GM12878 (cell line): ENCODE results near the gene HHLA2. TPM values are rescaled to one million over a fixed set of nuclear protein-coding genes. Genes with fewer than 3 reads are reported as not detected.

Experiments
- ATAC-seq: fragments of 200-7000 bp; cut with Tn5 transposase; 3 replicates; pipeline ENCODE4 v1.9.1; 2020; ENCODE audit warnings: mild to moderate bottlenecking, moderate library complexity
- BruUV-seq: library from RNA; stranded (reverse); fragments of 400-500 nt; replicated peaks from 2 replicates; lab custom pipeline; 2021; lab: Mats Ljungman, UMichigan
- CTCF ChIA-PET: fragments of 300-600 bp; sonication (Branson Sonifier 250); formaldehyde crosslinking; extraction: SDS; loops from one replicate; lab custom pipeline; 2021; ENCODE audit warnings: inconsistent platforms; lab: Yijun Ruan, JAX
- POLR2A ChIA-PET: fragments of 350-600 bp; formaldehyde crosslinking; extraction: SDS; loops from one replicate; lab custom pipeline; 2021; ENCODE audit warnings: inconsistent platforms; lab: Charles Lee
- RAD21 ChIA-PET: fragments of 300-600 bp; sonication (Branson Sonifier 250); formaldehyde crosslinking; loops from one replicate; lab custom pipeline; 2023; ENCODE audit warnings: antibody characterized with exemption; ENCODE audit not compliant: unreplicated experiment; lab: Charles Lee
- SMC1A ChIA-PET: fragments of 300-600 bp; sonication (Branson Sonifier 250); formaldehyde crosslinking; loops from one replicate; lab custom pipeline; 2023; ENCODE audit not compliant: unreplicated experiment, uncharacterized antibody; lab: Charles Lee
- DNase-seq: peaks from one replicate; pipeline ENCODE4 v3.0.0-alpha.2; 2011; ENCODE audit warnings: low read depth, low spot score
- FAIRE-seq: peaks from 3 replicates; lab custom pipeline; 2011; peaks lifted over from hg19 to GRCh38; lab: Jason Lieb, UNC
- H2AFZ ChIP-seq: 2 replicates; pipeline ENCODE4 v1.6.0; 2011; ENCODE audit warnings: low read depth, low read length, control low read depth; ENCODE audit not compliant: control insufficient read depth
- H3K27ac ChIP-seq: 2 replicates; pipeline ENCODE4 v1.5.1; 2011; ENCODE audit warnings: control low read depth; ENCODE audit not compliant: control insufficient read depth, insufficient read depth
- H3K27me3 ChIP-seq, 2 experiments: replicated peaks in 1 of 2; 2 replicates each; pipeline versions ENCODE4 v1.6.0 to v1.6.1; 2011; ENCODE audit warnings: low read length in 1 of 2; ENCODE audit not compliant: control insufficient read depth in 2 of 2, insufficient read depth in 2 of 2
- H3K36me3 ChIP-seq, 2 experiments: 2 replicates each; pipeline ENCODE4 v1.5.1; 2011; ENCODE audit warnings: low read length in 1 of 2; ENCODE audit not compliant: control insufficient read depth in 2 of 2, insufficient read depth in 2 of 2
- H3K4me1 ChIP-seq: 2 replicates; pipeline ENCODE4 v1.6.1; 2011; ENCODE audit warnings: mild to moderate bottlenecking, low read length, moderate library complexity, mixed read lengths; ENCODE audit not compliant: control insufficient read depth, insufficient read depth
- H3K4me2 ChIP-seq: 2 replicates; pipeline ENCODE4 v1.6.0; 2011; ENCODE audit warnings: control low read depth; ENCODE audit not compliant: control insufficient read depth, insufficient read depth
- H3K4me3 ChIP-seq: fragments of 200-600 bp; sonication (generic); 2 replicates; pipeline ENCODE4 v1.5.1; 2016
- H3K79me2 ChIP-seq: 2 replicates; pipeline ENCODE4 v1.6.0; 2011; ENCODE audit warnings: low read length; ENCODE audit not compliant: control insufficient read depth, insufficient read depth
- H3K9ac ChIP-seq: 2 replicates; pipeline ENCODE4 v1.8.0; 2011; ENCODE audit warnings: low read length, control low read depth, mixed read lengths; ENCODE audit not compliant: control insufficient read depth, insufficient read depth
- H3K9me3 ChIP-seq: replicated peaks from 3 replicates; pipeline ENCODE4 v1.5.1; 2011; ENCODE audit warnings: mild to moderate bottlenecking, low read length; ENCODE audit not compliant: control insufficient read depth, insufficient read depth
- H4K20me1 ChIP-seq: 2 replicates; pipeline ENCODE4 v1.6.0; 2011; ENCODE audit not compliant: control insufficient read depth, insufficient read depth
- BCLAF1 ChIP-seq: fragments of 450-650 bp; IDR thresholded peaks from 2 replicates; pipeline ENCODE4 v1.6.1; 2017; ENCODE audit warnings: antibody characterized with exemption, mild to moderate bottlenecking, moderate library complexity
- MLLT1 ChIP-seq: fragments of 450-650 bp; IDR thresholded peaks from 2 replicates; pipeline ENCODE4 v1.6.1; 2016; ENCODE audit warnings: mild to moderate bottlenecking
- RUNX3 ChIP-seq: IDR thresholded peaks from 2 replicates; pipeline ENCODE4 v1.6.1; 2012; ENCODE audit warnings: low read length, inconsistent platforms
- SIN3A ChIP-seq: IDR thresholded peaks from 2 replicates; pipeline ENCODE4 v1.6.1; 2012; ENCODE audit warnings: low read depth, low read length, improper control_type of control experiment
- WGBS: methylation state at CpG from one replicate; pipeline ENCODE4 v1.1.6; 2016; ENCODE audit warnings: low lambda C conversion rate; ENCODE audit not compliant: insufficient replicate concordance, insufficient coverage; ENCODE audit errors: missing lambda C conversion rate; 5-methylcytosine and 5-hydroxymethylcytosine counted together
- in situ Hi-C: fragments of 300-500 bp; cut with MboI; formaldehyde crosslinking; loops from 9 replicates; pipeline ENCODE4 v1.14.3; 2018; ENCODE audit warnings: mixed read lengths
- intact Hi-C: fragments of 100-400 bp; cut with micrococcal nuclease; formaldehyde crosslinking; loops from one replicate; pipeline ENCODE4 v1.14.2; 2022; ENCODE audit not compliant: unreplicated experiment
- polyA plus RNA-seq, 11 experiments: library from polyadenylated mRNA; depleted of rRNA in 4 of 11; unstranded in 6 of 11; stranded (reverse) in 5 of 11; fragments of >200 nt; fragmentation: Nextera tagmentation in 4 of 11; fragmentation: Illumina TruSeq in 1 of 11; extraction: Ambion mirVana in 4 of 11; extraction: Trizol in 1 of 11; gene quantifications; 1 replicate in 1 of 11; 2 replicates in 10 of 11; pipeline versions ENCODE4 v1.2.1 to v1.2.3, GENCODE V29; 2011 to 2016; ENCODE audit warnings: inconsistent platforms in 2 of 11, missing spikeins in 2 of 11, low read depth in 1 of 11
- total RNA-seq, 4 experiments: library from RNA; depleted of rRNA in 3 of 4; stranded (reverse); fragments of >200 nt in 3 of 4; fragmentation: Illumina TruSeq in 1 of 4; extraction: Trizol in 1 of 4; gene quantifications; 2 replicates each; pipeline versions ENCODE4 v1.2.1 to v1.2.3, GENCODE V29; 2013 to 2021

Gene HHLA2
- total and polyA plus RNA-seq, 10 of the 15 experiments (the other 5 are each of a cell fraction or from before 2014, with no cell fraction given): 0.11 to 1.3 (median 0.28) TPM; not detected in 1

GRCh38 chr3:108420926-108421325 lies 124.6 kb downstream of the HHLA2 start:
- ChIA-PET RAD21 (no interaction called here), CTCF (no interaction called here), POLR2A (no interaction called here), SMC1A (interaction anchor here (1.0 kb wide), 1 partner anchor 10 kb away, joined by 3 read pairs; no protein-coding TSS in a partner anchor)
- in situ Hi-C loops (no loop called here), intact Hi-C loops (no loop called here)
- H3K4me2 ChIP-seq: no peak overlapping the region
- H3K4me1 ChIP-seq: no peaks in the 10 kb centered on the region
- H3K79me2 ChIP-seq: no peaks in the 10 kb centered on the region
- DNase-seq (no peak), ATAC-seq (no peak), FAIRE-seq (no peak)
- TF ChIP-seq RUNX3 (no peak), MLLT1 (no peak), BCLAF1 (no peak), SIN3A (no peak)
- H3K9ac ChIP-seq: no peak overlapping the region
- no peaks in the 10 kb centered on the region for H4K20me1 ChIP-seq
- no peaks in the 10 kb centered on the region for H3K36me3 ChIP-seq
- H3K27me3 ChIP-seq: no peaks in the 10 kb centered on the region
- H3K4me3 ChIP-seq: no peak overlapping the region
- no peak overlapping the region for H3K27ac ChIP-seq
- no peaks in the 10 kb centered on the region for H3K9me3 ChIP-seq
- WGBS: 100% methylated on average over 2 of the region's 2 CpGs
- H2AFZ ChIP-seq: no peak overlapping the region
- BruUV-seq: no TSS peak

Other genes starting within 250 kb of the HHLA2 start
- 66.0 and 81.6 TPM in 2 replicates for gene CD47, start 205.5 kb upstream of the HHLA2 start, total RNA-seq (2014; rRNA removed)
- 69.6 and 72.0 TPM in 2 replicates for gene CD47, start 205.5 kb upstream of the HHLA2 start, total RNA-seq (2014; rRNA removed; fragmentation: Illumina TruSeq; extraction: Trizol)
- gene CD47, start 205.5 kb upstream of the HHLA2 start, total RNA-seq (2021): 74.6 and 87.2 TPM in 2 replicates
- gene CD47, start 205.5 kb upstream of the HHLA2 start, polyA plus RNA-seq (2011; rRNA removed): 118 and 208 TPM in 2 replicates
- 77.3 and 105 TPM in 2 replicates for gene CD47, start 205.5 kb upstream of the HHLA2 start, polyA plus RNA-seq (2014; fragmentation: Illumina TruSeq; extraction: Trizol)
- gene CD47, start 205.5 kb upstream of the HHLA2 start, polyA plus RNA-seq (2014; fragmentation: Nextera tagmentation; extraction: Ambion mirVana): 10 to 100 TPM; 22.9 to 61.6 TPM
- 68.0 and 84.8 TPM in 2 replicates for gene CD47, start 205.5 kb upstream of the HHLA2 start, polyA plus RNA-seq (2014; rRNA removed)
- 100 to 1,000 TPM; 168 to 175 TPM for gene CD47, start 205.5 kb upstream of the HHLA2 start, polyA plus RNA-seq (2016; fragmentation: Nextera tagmentation; extraction: Ambion mirVana)
- gene IFT57, start 74.1 kb upstream of the HHLA2 start, total RNA-seq (2014; rRNA removed): 8.2 and 10.7 TPM in 2 replicates
- gene IFT57, start 74.1 kb upstream of the HHLA2 start, total RNA-seq (2014; rRNA removed; fragmentation: Illumina TruSeq; extraction: Trizol): 5.8 and 6.6 TPM in 2 replicates
- 9.0 and 9.3 TPM in 2 replicates for gene IFT57, start 74.1 kb upstream of the HHLA2 start, total RNA-seq (2021)
- 13.3 and 18.5 TPM in 2 replicates for gene IFT57, start 74.1 kb upstream of the HHLA2 start, polyA plus RNA-seq (2011; rRNA removed)
- gene IFT57, start 74.1 kb upstream of the HHLA2 start, polyA plus RNA-seq (2014; fragmentation: Illumina TruSeq; extraction: Trizol): 6.8 and 9.7 TPM in 2 replicates
- 1 to 10 TPM; 1.8 to 2.8 TPM for gene IFT57, start 74.1 kb upstream of the HHLA2 start, polyA plus RNA-seq (2014; fragmentation: Nextera tagmentation; extraction: Ambion mirVana)
- gene IFT57, start 74.1 kb upstream of the HHLA2 start, polyA plus RNA-seq (2014; rRNA removed): 6.4 and 7.5 TPM in 2 replicates
- gene IFT57, start 74.1 kb upstream of the HHLA2 start, polyA plus RNA-seq (2016; fragmentation: Nextera tagmentation; extraction: Ambion mirVana): 10 to 100 TPM; 23.2 to 25.0 TPM
- gene MYH15, start 214.0 kb downstream of the HHLA2 start, total RNA-seq (2014; rRNA removed): 0.06 and 0.16 TPM in 2 replicates
- gene MYH15, start 214.0 kb downstream of the HHLA2 start, total RNA-seq (2014; rRNA removed; fragmentation: Illumina TruSeq; extraction: Trizol): 0.09 and 0.13 TPM in 2 replicates
- 0.05 and 0.13 TPM in 2 replicates for gene MYH15, start 214.0 kb downstream of the HHLA2 start, total RNA-seq (2021)
- gene MYH15, start 214.0 kb downstream of the HHLA2 start, polyA plus RNA-seq (2011; rRNA removed): 0.27 and 0.40 TPM in 2 replicates
- gene MYH15, start 214.0 kb downstream of the HHLA2 start, polyA plus RNA-seq (2014; fragmentation: Illumina TruSeq; extraction: Trizol): 0.07 and 0.13 TPM in 2 replicates
- gene MYH15, start 214.0 kb downstream of the HHLA2 start, polyA plus RNA-seq (2014; fragmentation: Nextera tagmentation; extraction: Ambion mirVana): under 1 TPM; 0.06 to 0.09 TPM
- 0.05 and 0.13 TPM in 2 replicates for gene MYH15, start 214.0 kb downstream of the HHLA2 start, polyA plus RNA-seq (2014; rRNA removed)
- under 1 TPM in 1 of 2 experiments, not detected in 1; 0.12 TPM for gene MYH15, start 214.0 kb downstream of the HHLA2 start, polyA plus RNA-seq (2016; fragmentation: Nextera tagmentation; extraction: Ambion mirVana)